Ishikawa (cell line): ENCODE data around the gene ALOX15.

Source experiments
- CEBPB ChIP-seq: IDR thresholded peaks from 2 replicates; pipeline ENCODE4 v1.6.1; 2012
- NFIC ChIP-seq: IDR thresholded peaks from 2 replicates; pipeline ENCODE4 v1.6.1; 2012
- REST ChIP-seq: IDR thresholded peaks from 2 replicates; pipeline ENCODE4 v1.6.1; 2012; ENCODE audit warnings: low read depth, mild to moderate bottlenecking
- TEAD4 ChIP-seq: IDR thresholded peaks from 2 replicates; pipeline ENCODE4 v1.6.1; 2012
- YY1 ChIP-seq: IDR thresholded peaks from 2 replicates; pipeline ENCODE4 v1.6.1; 2012; ENCODE audit warnings: low read depth

- TF ChIP-seq CEBPB (no peak), REST (no peak), TEAD4 (no peak), NFIC (no peak), YY1 (no peak)
Measured at GRCh38 chr17:4586043-4586442, 55.4 kb downstream of the ALOX15 start.
